Left lung (tissue), 10 donors: ENCODE results near the gene ME3. TPM values are rescaled to one million over a fixed set of nuclear protein-coding genes. Genes with fewer than 3 reads are reported as not detected.

Experiments used
- ATAC-seq: fragments of 200-7000 bp; cut with Tn5 transposase; one replicate; pipeline ENCODE4 v1.9.1; 2020; ENCODE audit warnings: moderate library complexity
- DNase-seq, 4 donors: peaks; one replicate each; pipeline ENCODE4 v3.0.0-alpha.2; 2013 to 2020
- H3K27ac ChIP-seq, 2 donors: fragments of 200-600 bp; sonication (generic) in 1 of 2; one replicate each; pipeline versions ENCODE4 v1.5.0 to v1.8.0; 2020 to 2021
- H3K27me3 ChIP-seq, 2 donors: fragments of 200-600 bp; sonication (generic) in 1 of 2; one replicate each; pipeline versions ENCODE4 v1.5.0 to v1.8.0; 2020 to 2021
- H3K36me3 ChIP-seq, 2 donors: fragments of 200-600 bp; sonication (generic) in 1 of 2; one replicate each; pipeline versions ENCODE4 v1.5.0 to v1.8.0; 2020 to 2021
- H3K4me1 ChIP-seq, 2 donors: fragments of 200-600 bp; one replicate each; pipeline ENCODE4 v1.8.0; 2021
- H3K4me3 ChIP-seq, 2 donors: fragments of 200-600 bp; sonication (generic) in 1 of 2; one replicate each; pipeline versions ENCODE4 v1.5.0 to v1.8.0; 2020 to 2021; ENCODE audit warnings: mild to moderate bottlenecking in 1 of 2
- H3K9me3 ChIP-seq, 2 donors: fragments of 200-600 bp; sonication (generic) in 1 of 2; one replicate each; pipeline versions ENCODE4 v1.5.0 to v1.8.0; 2020 to 2021
- intact Hi-C, 2 donors: fragments of 100-400 bp; cut with DNase I; formaldehyde crosslinking; loops; one replicate each; pipeline versions ENCODE4 v1.11.2 to v1.14.2; 2022
- polyA plus RNA-seq, 6 donors: library from polyadenylated mRNA; unstranded; fragments of 120-200 nt; gene quantifications; one replicate each; pipeline ENCODE4 v1.2.1, GENCODE V29; 2013; ENCODE audit not compliant: insufficient read length in 6 of 6
- total RNA-seq, 2 donors: library from RNA; stranded (reverse); fragmentation: NEBNext Ultra II Directional; extraction: Animal tissue kit (Norgen Biotek cat#: 25700); gene quantifications; one replicate each; pipeline ENCODE4 v1.2.1, GENCODE V29; 2021
- TF ChIP-seq, protein P1 (sequence below), 2 donors: fragments of 200-600 bp; sonication (generic) in 1 of 2; IDR thresholded peaks; one replicate each; pipeline versions ENCODE4 v1.5.0 to v1.8.0; 2021; ENCODE audit warnings: antibody characterized with exemption in 2 of 2
- donor health status: DM: no; HTN: yes; CAD: no.
- donor health status: DM: no; HTN: no; CAD: no.

Gene ME3
- total and polyA plus RNA-seq, 8 donors: 21.6 to 44.6 (median 30.5) TPM

DNA sequence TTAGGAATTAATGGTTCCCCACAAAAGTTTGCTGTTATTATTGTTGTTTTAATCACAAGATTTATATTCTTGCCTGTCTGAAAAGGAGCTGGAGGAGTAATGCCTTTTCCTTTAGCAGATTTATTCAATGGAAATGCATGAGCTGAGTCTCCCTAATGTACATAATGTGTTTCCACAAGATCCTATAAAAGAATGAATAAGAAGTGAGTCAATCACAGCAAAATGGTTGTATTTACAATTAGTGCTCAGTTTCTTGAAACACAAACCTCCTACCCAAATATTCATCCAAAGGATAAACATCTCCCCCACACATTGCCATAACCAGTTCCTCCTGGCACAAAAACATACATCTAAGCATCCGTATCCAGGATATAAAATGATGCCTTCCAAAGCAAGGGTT is 33.3 kb downstream of the ME3 start:
- H3K27ac ChIP-seq: no peak overlapping the region
- ATAC-seq: no peak

DNA sequence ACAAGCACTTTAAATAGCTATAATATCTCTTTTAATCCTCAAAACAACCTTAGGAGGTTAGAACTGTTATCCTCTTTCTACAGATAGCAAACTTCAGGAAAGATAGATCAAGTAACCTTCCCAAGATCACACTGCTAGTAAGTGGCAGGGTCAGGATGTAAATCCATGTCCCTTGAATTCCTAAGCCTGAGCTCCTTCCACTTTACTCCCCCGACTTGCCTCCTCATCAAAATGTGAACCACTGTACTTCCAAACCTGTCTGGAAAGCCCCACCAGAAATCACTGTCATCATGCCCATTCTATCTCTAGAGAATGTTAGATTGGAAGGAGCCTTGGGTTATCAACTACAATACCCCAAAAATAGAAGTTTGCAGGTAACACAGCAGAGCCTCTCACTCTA is 33.7 kb downstream of the ME3 start:
- intact Hi-C loops: no loop called here
- TF ChIP-seq, protein P1, sequence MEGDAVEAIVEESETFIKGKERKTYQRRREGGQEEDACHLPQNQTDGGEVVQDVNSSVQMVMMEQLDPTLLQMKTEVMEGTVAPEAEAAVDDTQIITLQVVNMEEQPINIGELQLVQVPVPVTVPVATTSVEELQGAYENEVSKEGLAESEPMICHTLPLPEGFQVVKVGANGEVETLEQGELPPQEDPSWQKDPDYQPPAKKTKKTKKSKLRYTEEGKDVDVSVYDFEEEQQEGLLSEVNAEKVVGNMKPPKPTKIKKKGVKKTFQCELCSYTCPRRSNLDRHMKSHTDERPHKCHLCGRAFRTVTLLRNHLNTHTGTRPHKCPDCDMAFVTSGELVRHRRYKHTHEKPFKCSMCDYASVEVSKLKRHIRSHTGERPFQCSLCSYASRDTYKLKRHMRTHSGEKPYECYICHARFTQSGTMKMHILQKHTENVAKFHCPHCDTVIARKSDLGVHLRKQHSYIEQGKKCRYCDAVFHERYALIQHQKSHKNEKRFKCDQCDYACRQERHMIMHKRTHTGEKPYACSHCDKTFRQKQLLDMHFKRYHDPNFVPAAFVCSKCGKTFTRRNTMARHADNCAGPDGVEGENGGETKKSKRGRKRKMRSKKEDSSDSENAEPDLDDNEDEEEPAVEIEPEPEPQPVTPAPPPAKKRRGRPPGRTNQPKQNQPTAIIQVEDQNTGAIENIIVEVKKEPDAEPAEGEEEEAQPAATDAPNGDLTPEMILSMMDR (IDR thresholded peaks at IDR 0.05): no peak
- ATAC-seq: no peak

More for the DNA sequence above, 33.3 kb downstream of the ME3 start:
- Histone ChIP-seq H3K9me3 (no peaks in the 10 kb centered on the region), H3K27me3 (no peaks in the 10 kb centered on the region), H3K4me3 (no peak overlapping the region), H3K36me3 (no peaks in the 10 kb centered on the region), H3K4me1 (no peaks in the 10 kb centered on the region)
- TF ChIP-seq, protein P1 (IDR thresholded peaks at IDR 0.05): no peak
- intact Hi-C loops: no loop called here
- no peak for DNase-seq

DNA sequence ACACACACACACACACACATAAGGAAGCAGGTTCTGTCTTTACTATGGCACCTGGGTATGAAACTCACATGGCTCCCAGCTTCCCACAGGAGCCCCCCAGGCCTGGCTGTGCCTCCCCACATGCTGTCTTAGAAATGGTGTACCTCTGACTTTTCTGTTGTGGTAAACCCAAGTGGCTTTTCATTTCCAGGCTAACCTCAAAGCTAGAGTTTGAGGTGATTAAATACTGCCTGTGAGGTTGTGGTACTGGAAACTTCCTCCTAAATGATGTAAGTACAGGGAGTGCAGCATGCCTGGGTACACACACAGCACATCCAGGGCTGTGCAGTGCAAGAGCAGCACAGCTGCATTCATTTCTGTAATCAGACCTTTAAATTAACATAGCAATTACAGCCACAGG is 34.4 kb downstream of the ME3 start:
- Histone ChIP-seq H3K9me3 (no peaks in the 10 kb centered on the region), H3K27ac (no peak overlapping the region), H3K36me3 (no peaks in the 10 kb centered on the region), H3K27me3 (no peaks in the 10 kb centered on the region), H3K4me1 (peaks cover 0 to under 1% of the 10 kb centered on the region in 2 donors), H3K4me3 (no peak overlapping the region)
- intact Hi-C loops: no loop called here
- DNase-seq (no peak), ATAC-seq (no peak)
- TF ChIP-seq, protein P1 (IDR thresholded peaks at IDR 0.05): no peak

More for the DNA sequence above, 33.7 kb downstream of the ME3 start:
- H3K36me3 ChIP-seq: no peaks in the 10 kb centered on the region
- DNase-seq: no peak
- H3K9me3 ChIP-seq: no peaks in the 10 kb centered on the region
- no peaks in the 10 kb centered on the region for H3K27me3 ChIP-seq
- no peak overlapping the region for H3K27ac ChIP-seq
- no peak overlapping the region for H3K4me3 ChIP-seq
- no peaks in the 10 kb centered on the region for H3K4me1 ChIP-seq

DNA sequence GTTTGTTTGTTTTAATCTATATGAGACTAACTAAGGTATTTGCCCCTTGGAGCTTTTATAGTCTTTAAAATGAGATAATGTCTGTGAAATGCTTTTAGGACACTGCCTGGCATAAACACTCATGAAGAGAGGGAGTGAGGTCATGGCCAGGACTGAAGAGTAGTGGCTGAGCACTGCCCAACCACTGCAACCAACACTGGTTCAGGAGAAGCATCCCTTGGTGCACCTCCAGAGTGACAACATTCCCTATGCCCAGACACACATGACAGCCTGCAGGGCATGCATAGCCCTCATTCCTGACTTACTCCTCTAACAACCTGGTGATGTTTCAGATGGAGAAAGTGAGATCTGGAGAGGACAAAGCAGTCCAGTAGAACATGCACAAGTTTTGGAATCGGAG is 36.1 kb downstream of the ME3 start:
- intact Hi-C loops: no loop called here
- no peaks in the 10 kb centered on the region for H3K36me3 ChIP-seq
- ATAC-seq (no peak), DNase-seq (no peak)
- H3K4me1 ChIP-seq: peaks cover 0 to 3% of the 10 kb centered on the region in 2 donors
- H3K27ac ChIP-seq: no peak overlapping the region
- H3K4me3 ChIP-seq: no peak overlapping the region
- H3K27me3 ChIP-seq: no peaks in the 10 kb centered on the region
- TF ChIP-seq, protein P1 (IDR thresholded peaks at IDR 0.05): no peak
- no peaks in the 10 kb centered on the region for H3K9me3 ChIP-seq

DNA sequence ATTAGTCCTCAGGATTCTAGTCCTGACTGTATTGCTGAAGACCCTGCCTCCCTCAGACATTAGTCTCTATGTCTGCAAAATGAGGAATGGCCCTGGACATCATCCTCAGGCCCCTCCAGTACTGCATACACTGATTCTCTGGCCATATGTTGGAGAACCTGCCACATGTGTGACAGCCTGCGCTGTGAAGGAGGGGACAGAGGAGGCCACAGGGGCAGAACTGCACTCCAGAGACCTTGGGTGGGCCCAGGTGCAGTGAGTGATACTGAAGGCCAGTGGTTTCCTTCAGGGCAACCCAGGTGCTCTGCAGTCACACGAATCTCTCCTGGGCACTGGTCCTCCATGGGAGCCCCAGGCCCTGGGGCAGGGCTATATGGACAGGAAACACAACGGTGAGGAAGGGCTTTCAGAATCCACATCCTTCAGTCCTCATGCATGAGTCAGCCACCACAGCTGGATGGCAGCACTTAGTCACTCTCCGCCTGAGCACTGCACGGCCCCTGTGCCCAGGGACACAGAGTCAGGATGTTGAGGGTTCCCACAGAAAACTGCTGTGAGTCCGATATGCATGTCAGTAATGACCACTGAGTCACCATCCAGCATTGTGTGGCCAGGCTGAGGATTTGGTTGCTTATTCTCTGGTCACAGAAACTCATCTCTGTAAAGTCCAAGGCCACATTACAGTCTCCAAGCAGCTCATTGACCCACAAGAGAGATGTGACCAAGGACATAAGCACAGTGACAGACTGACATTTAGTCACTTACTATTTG is 39.7 kb downstream of the ME3 start:
- TF ChIP-seq, protein P1 (IDR thresholded peaks at IDR 0.05): no peak
- Histone ChIP-seq H3K36me3 (no peaks in the 10 kb centered on the region), H3K27me3 (no peaks in the 10 kb centered on the region), H3K9me3 (no peaks in the 10 kb centered on the region), H3K27ac (no peak overlapping the region), H3K4me1 (peaks cover 0 to 3% of the 10 kb centered on the region in 2 donors), H3K4me3 (no peak overlapping the region)
- intact Hi-C loops: no loop called here
- peak in 2 of 4 donors; percentile 54 to 73 for DNase-seq
- peak; percentile 87 for ATAC-seq
